GM12801 (cell line): Measurements from ENCODE around the gene FGF5.

ENCODE experiments used
- TF ChIP-seq, protein P1 (sequence below): IDR thresholded peaks from one replicate; pipeline ENCODE4 v1.5.1; 2011; ENCODE audit warnings: control low read depth; ENCODE audit not compliant: insufficient read length; ENCODE audit errors: extremely low read depth

The FGF5 gene

DNA sequence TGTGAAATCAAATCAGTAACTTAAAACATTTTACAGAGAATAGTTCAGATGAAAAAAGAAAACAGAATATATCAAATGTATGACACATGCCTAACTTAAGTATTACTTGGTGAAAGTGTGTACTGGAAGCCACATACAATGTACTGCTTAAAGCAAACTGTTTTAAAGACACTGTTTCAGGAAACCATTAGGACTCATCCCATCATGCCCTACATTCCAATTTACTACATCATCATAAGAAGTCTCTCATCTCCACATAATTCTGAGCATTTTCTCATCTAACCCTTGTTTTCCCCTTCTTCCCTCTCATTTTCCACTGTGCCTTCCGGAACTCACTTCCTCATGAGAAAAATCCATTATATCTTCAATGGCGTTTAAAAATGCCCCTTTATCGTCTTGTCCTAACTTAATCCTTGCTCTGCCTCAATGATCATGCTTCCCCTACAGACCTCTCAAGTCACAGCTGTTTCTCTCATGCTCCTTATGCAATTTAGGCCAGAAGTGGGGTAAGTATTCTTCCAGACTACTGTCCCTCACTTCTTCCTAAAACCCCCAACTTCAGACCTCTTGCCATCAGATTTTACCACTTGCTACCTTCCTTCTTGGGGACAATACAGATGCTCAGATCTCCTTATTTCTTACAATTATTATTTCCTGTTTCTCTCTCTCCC lies 26.8 kb upstream of the FGF5 start:
- TF ChIP-seq, protein P1, sequence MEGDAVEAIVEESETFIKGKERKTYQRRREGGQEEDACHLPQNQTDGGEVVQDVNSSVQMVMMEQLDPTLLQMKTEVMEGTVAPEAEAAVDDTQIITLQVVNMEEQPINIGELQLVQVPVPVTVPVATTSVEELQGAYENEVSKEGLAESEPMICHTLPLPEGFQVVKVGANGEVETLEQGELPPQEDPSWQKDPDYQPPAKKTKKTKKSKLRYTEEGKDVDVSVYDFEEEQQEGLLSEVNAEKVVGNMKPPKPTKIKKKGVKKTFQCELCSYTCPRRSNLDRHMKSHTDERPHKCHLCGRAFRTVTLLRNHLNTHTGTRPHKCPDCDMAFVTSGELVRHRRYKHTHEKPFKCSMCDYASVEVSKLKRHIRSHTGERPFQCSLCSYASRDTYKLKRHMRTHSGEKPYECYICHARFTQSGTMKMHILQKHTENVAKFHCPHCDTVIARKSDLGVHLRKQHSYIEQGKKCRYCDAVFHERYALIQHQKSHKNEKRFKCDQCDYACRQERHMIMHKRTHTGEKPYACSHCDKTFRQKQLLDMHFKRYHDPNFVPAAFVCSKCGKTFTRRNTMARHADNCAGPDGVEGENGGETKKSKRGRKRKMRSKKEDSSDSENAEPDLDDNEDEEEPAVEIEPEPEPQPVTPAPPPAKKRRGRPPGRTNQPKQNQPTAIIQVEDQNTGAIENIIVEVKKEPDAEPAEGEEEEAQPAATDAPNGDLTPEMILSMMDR = no peak

GRCh38 chr4:80240976-80241375 lies 25.5 kb upstream of the FGF5 start:
- TF ChIP-seq, protein P1 = no peak

DNA sequence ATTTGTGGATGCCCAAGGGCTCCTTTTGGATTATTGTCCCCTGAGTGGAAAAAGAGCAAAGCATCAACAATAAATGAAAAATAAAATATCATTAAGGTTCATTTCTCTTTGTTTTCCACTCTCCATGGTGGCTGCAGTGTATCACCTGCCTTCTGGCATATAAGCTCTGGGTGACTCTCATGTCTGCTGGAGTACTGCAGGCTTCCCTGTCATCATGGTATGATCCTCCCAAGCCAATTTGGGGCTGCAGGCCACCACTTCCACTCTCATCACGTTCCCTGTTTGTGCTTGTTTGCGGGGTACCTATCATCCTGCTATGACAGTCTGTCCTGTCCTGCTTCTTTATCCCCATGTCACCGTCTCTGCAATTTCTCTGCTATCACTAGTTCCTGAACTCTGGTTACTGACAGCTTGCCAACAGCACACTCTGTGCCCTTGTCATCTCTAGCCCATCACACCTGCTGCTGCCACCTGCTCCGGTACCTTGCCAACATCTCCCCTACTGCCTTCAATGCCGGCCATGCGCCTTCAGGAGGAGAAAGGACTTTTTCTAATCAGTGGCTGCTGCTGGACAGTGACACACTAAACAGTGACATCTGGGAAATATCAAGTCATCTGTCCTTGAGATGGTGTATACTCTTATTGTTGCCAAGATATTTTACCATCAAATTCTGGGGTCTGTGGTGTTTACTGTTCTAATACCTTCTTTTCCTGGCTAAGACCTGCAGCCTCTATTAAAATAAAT lies 23.0 kb upstream of the FGF5 start:
- TF ChIP-seq, protein P1 = no peak

- TF ChIP-seq, protein P1 = no peak
These were observed 17.3 kb upstream of the FGF5 start for GRCh38 chr4:80249144-80249543.

DNA sequence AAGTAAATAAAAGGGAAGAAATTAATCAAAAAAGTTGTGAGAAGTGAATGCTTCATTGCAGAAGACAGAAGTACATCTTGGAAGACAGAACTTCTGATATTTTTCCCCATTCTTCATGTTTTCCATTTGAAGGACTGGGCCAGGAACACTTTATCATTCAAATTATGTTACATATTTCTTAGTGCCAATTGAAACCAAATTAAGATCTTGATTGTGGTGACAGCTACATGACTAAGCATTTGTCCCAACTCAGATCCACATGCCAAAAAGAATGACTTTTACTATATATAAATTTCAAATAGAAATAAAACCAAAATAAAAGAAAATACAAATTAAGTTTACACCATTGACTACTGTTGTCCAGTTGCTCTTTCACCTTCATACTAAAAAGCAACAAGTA lies 14.0 kb upstream of the FGF5 start:
- TF ChIP-seq, protein P1 = no peak

DNA sequence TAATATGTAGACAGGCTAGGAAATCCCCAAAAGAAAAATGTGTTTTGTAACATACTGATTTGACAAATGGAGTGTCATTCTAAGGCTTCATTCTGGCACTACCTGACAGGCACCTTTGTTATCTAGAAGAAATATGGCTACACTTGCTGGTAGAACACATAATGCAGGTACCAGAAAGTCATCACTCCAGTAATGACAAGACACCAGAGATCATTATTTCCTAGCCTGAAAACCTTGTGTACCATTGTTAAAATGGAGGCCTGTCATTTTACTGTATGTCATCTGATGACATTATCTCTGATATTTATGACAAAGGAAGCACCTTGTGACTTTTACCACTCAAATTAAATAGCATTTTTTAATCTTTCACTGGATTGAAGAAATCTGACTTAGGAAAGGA lies 13.5 kb upstream of the FGF5 start:
- TF ChIP-seq, protein P1 = no peak

DNA sequence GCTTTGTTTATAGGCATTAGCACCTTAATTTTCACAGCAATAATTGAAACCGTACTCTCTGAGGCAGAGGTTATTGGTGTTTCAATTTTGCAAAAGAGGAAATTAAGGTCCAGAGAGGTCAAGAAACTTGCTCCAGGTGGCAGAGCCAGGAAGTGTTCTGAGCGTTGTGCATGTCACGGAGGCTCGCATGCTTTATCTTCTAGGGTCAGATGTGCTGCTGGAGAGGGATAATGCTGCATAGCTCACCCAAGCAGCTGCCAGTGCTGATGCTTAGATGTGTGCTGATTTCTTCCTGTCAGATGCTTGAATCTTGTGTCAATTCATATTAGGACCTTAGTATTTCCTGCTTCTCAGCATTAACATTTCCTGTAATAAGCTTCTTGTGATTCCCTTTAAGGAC lies 13.0 kb upstream of the FGF5 start:
- TF ChIP-seq, protein P1 = no peak
